GM23338 (cell line): ENCODE measurements around the gene CGREF1.

ENCODE experiments used
- EZH2 ChIP-seq: fragments of 200-600 bp; sonication (generic); IDR thresholded peaks from one replicate; pipeline ENCODE4 v1.8.0; 2017; ENCODE audit warnings: antibody characterized with exemption, mild to moderate bottlenecking, low read depth; ENCODE audit not compliant: unreplicated experiment
- JUNB ChIP-seq: IDR thresholded peaks from one replicate; pipeline ENCODE4 v1.6.1; 2016; ENCODE audit warnings: antibody characterized with exemption; ENCODE audit not compliant: unreplicated experiment
- STAT1 ChIP-seq: IDR thresholded peaks from one replicate; pipeline ENCODE4 v1.6.1; 2016; ENCODE audit warnings: antibody characterized with exemption; ENCODE audit not compliant: unreplicated experiment

DNA sequence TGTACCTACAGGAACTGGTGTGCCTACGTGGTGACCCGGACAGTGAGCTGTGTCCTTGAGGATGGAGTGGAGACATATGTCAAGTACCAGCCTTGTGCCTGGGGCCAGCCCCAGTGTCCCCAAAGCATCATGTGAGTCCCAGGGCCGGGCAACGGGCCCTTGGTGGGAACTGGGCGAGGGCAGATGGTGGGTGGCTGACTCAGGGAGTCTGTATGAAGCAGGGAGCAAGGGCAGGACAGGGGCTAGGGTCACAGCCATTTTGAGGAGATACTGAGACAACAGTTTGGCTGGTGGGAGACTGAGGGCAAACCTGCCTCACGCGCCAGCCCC is 38.8 kb downstream of the CGREF1 start:
- no peak for TF ChIP-seq JUNB
- no peak for TF ChIP-seq STAT1
- no peak for TF ChIP-seq EZH2
